Measurements from ENCODE around the gene PHRF1. TPM values are rescaled to one million over a fixed set of nuclear protein-coding genes. Genes with fewer than 3 reads are reported as not detected.

PHRF1 gene
- polyA plus RNA-seq, 4 donors: 18.3 to 33.3 (median 26.8) TPM

GRCh38 chr11:614021-614622 is 37.9 kb downstream of the PHRF1 start:
- DNase-seq (ENCODE audit: low read depth in 4 of 4, low spot score in 2 of 4): no peak

GRCh38 chr11:614623-615503 is 38.6 kb downstream of the PHRF1 start:
- DNase-seq (ENCODE audit: low read depth in 4 of 4, low spot score in 2 of 4): no peak

- DNase-seq (ENCODE audit: low read depth in 4 of 4, low spot score in 2 of 4): peak; percentile 56 to 89 (median 79)
Observed at GRCh38 chr11:615504-616319, 39.4 kb downstream of the PHRF1 start, which contains the start of gene IRF7. TSS of gene IRF7 (minus strand) at chr11:615950. CDS start at chr11:615364, 586 bp downstream.

- no peak for DNase-seq (ENCODE audit: low read depth in 4 of 4, low spot score in 2 of 4)
Observed at GRCh38 chr11:616320-617198, 40.3 kb downstream of the PHRF1 start.

- DNase-seq (ENCODE audit: low read depth in 4 of 4, low spot score in 2 of 4): no peak
Observed at GRCh38 chr11:617199-617911, 41.1 kb downstream of the PHRF1 start.

GRCh38 chr11:617912-618682 is 41.8 kb downstream of the PHRF1 start:
- DNase-seq (ENCODE audit: low read depth in 4 of 4, low spot score in 2 of 4): no peak

GRCh38 chr11:618856-619627 is 42.8 kb downstream of the PHRF1 start:
- DNase-seq (ENCODE audit: low read depth in 4 of 4, low spot score in 2 of 4): no peak

- no peak for DNase-seq (ENCODE audit: low read depth in 4 of 4, low spot score in 2 of 4)
Observed at GRCh38 chr11:619628-620050, 43.4 kb downstream of the PHRF1 start.

- no peak for DNase-seq (ENCODE audit: low read depth in 4 of 4, low spot score in 2 of 4)
Observed at GRCh38 chr11:620201-620600, 43.9 kb downstream of the PHRF1 start.

GRCh38 chr11:620935-621814 is 44.9 kb downstream of the PHRF1 start:
- no peak for DNase-seq (ENCODE audit: low read depth in 4 of 4, low spot score in 2 of 4)

GRCh38 chr11:621838-622237 is 45.6 kb downstream of the PHRF1 start:
- no peak for DNase-seq (ENCODE audit: low read depth in 4 of 4, low spot score in 2 of 4)

- DNase-seq (ENCODE audit: low read depth in 4 of 4, low spot score in 2 of 4): no peak
Observed at GRCh38 chr11:623349-623869, 47.1 kb downstream of the PHRF1 start.

- DNase-seq (ENCODE audit: low read depth in 4 of 4, low spot score in 2 of 4): no peak
Observed at GRCh38 chr11:623999-624704, 47.9 kb downstream of the PHRF1 start.

- DNase-seq (ENCODE audit: low read depth in 4 of 4, low spot score in 2 of 4): no peak
Observed at GRCh38 chr11:624705-625635, 48.7 kb downstream of the PHRF1 start, which contains the start of gene CDHR5. TSS of gene CDHR5 (minus strand) at chr11:624955. CDS start at chr11:624902, 53 bp downstream.
